Breast epithelium (tissue), 3 donors: ENCODE measurements around the gene KCMF1.

ENCODE experiments used
- CTCF ChIP-seq, 3 donors: fragments of 450-650 bp; IDR thresholded peaks; one replicate each; pipeline ENCODE4 v1.5.1; 2016 to 2017; ENCODE audit warnings: antibody characterized with exemption in 3 of 3, mild to moderate bottlenecking in 3 of 3, moderate library complexity in 3 of 3
- POLR2A ChIP-seq: fragments of 450-650 bp; IDR thresholded peaks from one replicate; pipeline ENCODE4 v1.6.1; 2016; ENCODE audit warnings: antibody characterized with exemption, mild to moderate bottlenecking, moderate library complexity
- POLR2AphosphoS5 ChIP-seq, 3 donors: sonication (generic); formaldehyde crosslinking; IDR thresholded peaks; one replicate each; pipeline ENCODE4 v1.6.1; 2017; ENCODE audit warnings: antibody characterized with exemption in 3 of 3

GRCh38 chr2:84986018-84986417 lies 15.1 kb downstream of the KCMF1 start:
- no peak for TF ChIP-seq CTCF (IDR thresholded peaks at IDR 0.05)
- TF ChIP-seq POLR2AphosphoS5 (IDR thresholded peaks at IDR 0.05) = no peak
- no peak for TF ChIP-seq POLR2A
